OCI-M1 (cell line): ENCODE results near the gene EHBP1.
"Not testable (repeated sequence)": the region's sequence is repeated elsewhere in the genome, so short reads cannot be mapped to it uniquely, and the experiment has no call there.

ENCODE experiments used
- DNase-seq: peaks from one replicate; lab custom pipeline; 2025; lab: John Stamatoyannopoulos, UW

The EHBP1 gene

GRCh38 chr2:62736899-62737559, 31.5 kb downstream of the EHBP1 start:
- DNase-seq, result peak; percentile 42

GRCh38 chr2:62738981-62739936, 33.7 kb downstream of the EHBP1 start:
- peak; percentile 92 for DNase-seq

GRCh38 chr2:62740221-62740620, 34.7 kb downstream of the EHBP1 start:
- DNase-seq, result no peak

GRCh38 chr2:62741127-62741526, 35.6 kb downstream of the EHBP1 start:
- DNase-seq, result peak; percentile 44

GRCh38 chr2:62741954-62742722, 36.6 kb downstream of the EHBP1 start:
- no peak for DNase-seq

- no peak for DNase-seq
Observed at GRCh38 chr2:62743506-62743905, 38.0 kb downstream of the EHBP1 start.

- no peak for DNase-seq
Observed at GRCh38 chr2:62744603-62745002, 39.1 kb downstream of the EHBP1 start.

GRCh38 chr2:62745891-62746481, 40.5 kb downstream of the EHBP1 start:
- no peak for DNase-seq

- no peak for DNase-seq
Observed at GRCh38 chr2:62747169-62747568, 41.7 kb downstream of the EHBP1 start.

GRCh38 chr2:62747876-62748275, 42.4 kb downstream of the EHBP1 start:
- DNase-seq, result no peak

- DNase-seq, result not testable (repeated sequence)
Observed at GRCh38 chr2:62749111-62749510, 43.6 kb downstream of the EHBP1 start.

GRCh38 chr2:62757029-62757428, 51.5 kb downstream of the EHBP1 start:
- DNase-seq, result no peak

GRCh38 chr2:62760026-62760425, 54.5 kb downstream of the EHBP1 start:
- DNase-seq, result no peak

GRCh38 chr2:62760555-62760954, 55.0 kb downstream of the EHBP1 start:
- no peak for DNase-seq

- DNase-seq, result no peak
Observed at GRCh38 chr2:62765619-62766376, 60.3 kb downstream of the EHBP1 start.

- no peak for DNase-seq
Observed at GRCh38 chr2:62768615-62769014, 63.1 kb downstream of the EHBP1 start.

- DNase-seq, result no peak
Observed at GRCh38 chr2:62770629-62771028, 65.1 kb downstream of the EHBP1 start.

GRCh38 chr2:62774555-62775366, 69.2 kb downstream of the EHBP1 start:
- DNase-seq, result peak; percentile 74

GRCh38 chr2:62775367-62775668, 69.8 kb downstream of the EHBP1 start:
- DNase-seq, result no peak

- no peak for DNase-seq
Observed at GRCh38 chr2:62783679-62784078, 78.2 kb downstream of the EHBP1 start.

GRCh38 chr2:62784341-62784740, 78.8 kb downstream of the EHBP1 start:
- DNase-seq, result no peak
